Body of pancreas (tissue), 4 donors: ENCODE results near the gene JSRP1.

Experiments used
- POLR2A ChIP-seq, 3 donors: fragments of 450-650 bp; IDR thresholded peaks; one replicate each; pipeline ENCODE4 v1.6.1; 2016; ENCODE audit warnings: antibody characterized with exemption in 3 of 3, mild to moderate bottlenecking in 2 of 3
- TF ChIP-seq, protein P1 (sequence below), 7 experiments: fragments of 450-650 bp in 4 of 7; fragments of 200-600 bp in 3 of 7; sonication (generic) in 3 of 7; IDR thresholded peaks; one replicate each; pipeline ENCODE4 v1.5.1; 2016 to 2019; ENCODE audit warnings: antibody characterized with exemption in 7 of 7

DNA sequence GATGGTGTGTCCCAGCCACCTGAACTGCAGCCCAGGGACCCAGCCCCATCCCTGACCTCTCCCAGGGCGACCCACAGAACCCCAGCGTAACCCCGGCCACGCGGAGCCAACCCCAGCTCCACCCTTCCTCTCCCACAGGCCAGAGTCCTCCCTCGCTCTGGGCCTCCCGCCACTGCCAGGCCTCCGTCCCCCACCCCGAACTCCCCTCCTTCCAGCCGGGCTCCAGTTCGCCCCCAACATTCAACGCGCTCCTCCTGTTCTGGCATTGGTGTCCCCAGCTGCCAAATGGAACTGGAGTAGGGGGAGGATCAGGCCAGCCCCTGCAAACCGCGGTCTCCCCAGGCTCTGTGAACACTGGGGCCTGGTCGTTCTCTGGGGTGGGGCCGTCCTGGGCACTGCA is 44.3 kb upstream of the JSRP1 start:
- TF ChIP-seq, protein P1, sequence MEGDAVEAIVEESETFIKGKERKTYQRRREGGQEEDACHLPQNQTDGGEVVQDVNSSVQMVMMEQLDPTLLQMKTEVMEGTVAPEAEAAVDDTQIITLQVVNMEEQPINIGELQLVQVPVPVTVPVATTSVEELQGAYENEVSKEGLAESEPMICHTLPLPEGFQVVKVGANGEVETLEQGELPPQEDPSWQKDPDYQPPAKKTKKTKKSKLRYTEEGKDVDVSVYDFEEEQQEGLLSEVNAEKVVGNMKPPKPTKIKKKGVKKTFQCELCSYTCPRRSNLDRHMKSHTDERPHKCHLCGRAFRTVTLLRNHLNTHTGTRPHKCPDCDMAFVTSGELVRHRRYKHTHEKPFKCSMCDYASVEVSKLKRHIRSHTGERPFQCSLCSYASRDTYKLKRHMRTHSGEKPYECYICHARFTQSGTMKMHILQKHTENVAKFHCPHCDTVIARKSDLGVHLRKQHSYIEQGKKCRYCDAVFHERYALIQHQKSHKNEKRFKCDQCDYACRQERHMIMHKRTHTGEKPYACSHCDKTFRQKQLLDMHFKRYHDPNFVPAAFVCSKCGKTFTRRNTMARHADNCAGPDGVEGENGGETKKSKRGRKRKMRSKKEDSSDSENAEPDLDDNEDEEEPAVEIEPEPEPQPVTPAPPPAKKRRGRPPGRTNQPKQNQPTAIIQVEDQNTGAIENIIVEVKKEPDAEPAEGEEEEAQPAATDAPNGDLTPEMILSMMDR (IDR thresholded peaks at IDR 0.05), result no peak
- TF ChIP-seq POLR2A (IDR thresholded peaks at IDR 0.05), result no peak
